Measurements from ENCODE around the gene NTSR2.

Gene NTSR2

GRCh38 chr2:11658208-11659114, 11.5 kb downstream of the NTSR2 start:
- Histone ChIP-seq H3K27ac (ENCODE audit: low read depth, low read length) (no peak overlapping the region), H3K4me3 (ENCODE audit: low read depth in 1 of 2, low read length in 2 of 2) (no peak overlapping the region), H3K36me3 (ENCODE audit: control insufficient read depth in 1 of 2, insufficient read depth in 2 of 2, low read length in 2 of 2) (no peaks in the 10 kb centered on the region), H3K4me1 (ENCODE audit: control insufficient read depth in 1 of 2, insufficient read depth in 2 of 2, low read length in 2 of 2) (no peaks in the 10 kb centered on the region), H3K9ac (ENCODE audit: low read depth in 1 of 2, low read length in 2 of 2) (no peak overlapping the region), H3K9me3 (ENCODE audit: control insufficient read depth in 1 of 2, low read length in 2 of 2) (no peaks in the 10 kb centered on the region), H3K27me3 (ENCODE audit: control insufficient read depth in 1 of 2, insufficient read depth in 2 of 2, low read length in 2 of 2) (peaks cover 0 to 5% of the 10 kb centered on the region in 2 donors)

GRCh38 chr2:11657646-11658045, 12.3 kb downstream of the NTSR2 start:
- no peak overlapping the region for H3K27ac ChIP-seq (ENCODE audit: low read depth, low read length)
- H3K4me1 ChIP-seq (ENCODE audit: control insufficient read depth in 1 of 2, insufficient read depth in 2 of 2, low read length in 2 of 2) = no peaks in the 10 kb centered on the region
- H3K9ac ChIP-seq (ENCODE audit: low read depth in 1 of 2, low read length in 2 of 2) = no peak overlapping the region
- H3K4me3 ChIP-seq (ENCODE audit: low read depth in 1 of 2, low read length in 2 of 2) = no peak overlapping the region
- H3K36me3 ChIP-seq (ENCODE audit: control insufficient read depth in 1 of 2, insufficient read depth in 2 of 2, low read length in 2 of 2) = no peaks in the 10 kb centered on the region
- no peaks in the 10 kb centered on the region for H3K9me3 ChIP-seq (ENCODE audit: control insufficient read depth in 1 of 2, low read length in 2 of 2)
- peaks cover 0 to 5% of the 10 kb centered on the region in 2 donors for H3K27me3 ChIP-seq (ENCODE audit: control insufficient read depth in 1 of 2, insufficient read depth in 2 of 2, low read length in 2 of 2)

- Histone ChIP-seq H3K27ac (ENCODE audit: low read depth, low read length) (no peak overlapping the region), H3K36me3 (ENCODE audit: control insufficient read depth in 1 of 2, insufficient read depth in 2 of 2, low read length in 2 of 2) (no peaks in the 10 kb centered on the region), H3K27me3 (ENCODE audit: control insufficient read depth in 1 of 2, insufficient read depth in 2 of 2, low read length in 2 of 2) (peaks cover 0 to 5% of the 10 kb centered on the region in 2 donors)
These were observed 12.8 kb downstream of the NTSR2 start for GRCh38 chr2:11657195-11657594.

GRCh38 chr2:11656671-11657101, 13.3 kb downstream of the NTSR2 start:
- H3K27ac ChIP-seq (ENCODE audit: low read depth, low read length) = no peak overlapping the region
- peaks cover 0 to 5% of the 10 kb centered on the region in 2 donors for H3K27me3 ChIP-seq (ENCODE audit: control insufficient read depth in 1 of 2, insufficient read depth in 2 of 2, low read length in 2 of 2)
- H3K4me1 ChIP-seq (ENCODE audit: control insufficient read depth in 1 of 2, insufficient read depth in 2 of 2, low read length in 2 of 2) = no peaks in the 10 kb centered on the region
- no peak overlapping the region for H3K9ac ChIP-seq (ENCODE audit: low read depth in 1 of 2, low read length in 2 of 2)
- no peaks in the 10 kb centered on the region for H3K36me3 ChIP-seq (ENCODE audit: control insufficient read depth in 1 of 2, insufficient read depth in 2 of 2, low read length in 2 of 2)
- no peak overlapping the region for H3K4me3 ChIP-seq (ENCODE audit: low read depth in 1 of 2, low read length in 2 of 2)
- H3K9me3 ChIP-seq (ENCODE audit: control insufficient read depth in 1 of 2, low read length in 2 of 2) = no peaks in the 10 kb centered on the region

More at GRCh38 chr2:11657195-11657594, 12.8 kb downstream of the NTSR2 start:
- Histone ChIP-seq H3K4me1 (ENCODE audit: control insufficient read depth in 1 of 2, insufficient read depth in 2 of 2, low read length in 2 of 2) (no peaks in the 10 kb centered on the region), H3K9ac (ENCODE audit: low read depth in 1 of 2, low read length in 2 of 2) (no peak overlapping the region), H3K9me3 (ENCODE audit: control insufficient read depth in 1 of 2, low read length in 2 of 2) (no peaks in the 10 kb centered on the region), H3K4me3 (ENCODE audit: low read depth in 1 of 2, low read length in 2 of 2) (no peak overlapping the region)

GRCh38 chr2:11656252-11656651, 13.7 kb downstream of the NTSR2 start:
- Histone ChIP-seq H3K27me3 (ENCODE audit: control insufficient read depth in 1 of 2, insufficient read depth in 2 of 2, low read length in 2 of 2) (peaks cover 0 to 5% of the 10 kb centered on the region in 2 donors), H3K4me1 (ENCODE audit: control insufficient read depth in 1 of 2, insufficient read depth in 2 of 2, low read length in 2 of 2) (no peaks in the 10 kb centered on the region), H3K9ac (ENCODE audit: low read depth in 1 of 2, low read length in 2 of 2) (no peak overlapping the region), H3K27ac (ENCODE audit: low read depth, low read length) (no peak overlapping the region), H3K9me3 (ENCODE audit: control insufficient read depth in 1 of 2, low read length in 2 of 2) (no peaks in the 10 kb centered on the region), H3K4me3 (ENCODE audit: low read depth in 1 of 2, low read length in 2 of 2) (no peak overlapping the region), H3K36me3 (ENCODE audit: control insufficient read depth in 1 of 2, insufficient read depth in 2 of 2, low read length in 2 of 2) (no peaks in the 10 kb centered on the region)

GRCh38 chr2:11655495-11655894, 14.5 kb downstream of the NTSR2 start:
- H3K9me3 ChIP-seq (ENCODE audit: control insufficient read depth in 1 of 2, low read length in 2 of 2) = no peaks in the 10 kb centered on the region

GRCh38 chr2:11652553-11652952, 17.4 kb downstream of the NTSR2 start:
- no peaks in the 10 kb centered on the region for H3K36me3 ChIP-seq (ENCODE audit: control insufficient read depth in 1 of 2, insufficient read depth in 2 of 2, low read length in 2 of 2)
- H3K27me3 ChIP-seq (ENCODE audit: control insufficient read depth in 1 of 2, insufficient read depth in 2 of 2, low read length in 2 of 2) = peaks cover 0 to 5% of the 10 kb centered on the region in 2 donors
- no peaks in the 10 kb centered on the region for H3K4me1 ChIP-seq (ENCODE audit: control insufficient read depth in 1 of 2, insufficient read depth in 2 of 2, low read length in 2 of 2)
- H3K9me3 ChIP-seq (ENCODE audit: control insufficient read depth in 1 of 2, low read length in 2 of 2) = no peaks in the 10 kb centered on the region
- H3K4me3 ChIP-seq (ENCODE audit: low read depth in 1 of 2, low read length in 2 of 2) = no peak overlapping the region
- no peak overlapping the region for H3K9ac ChIP-seq (ENCODE audit: low read depth in 1 of 2, low read length in 2 of 2)
- H3K27ac ChIP-seq (ENCODE audit: low read depth, low read length) = no peak overlapping the region

More at GRCh38 chr2:11655495-11655894, 14.5 kb downstream of the NTSR2 start:
- Histone ChIP-seq H3K27ac (ENCODE audit: low read depth, low read length) (no peak overlapping the region), H3K4me3 (ENCODE audit: low read depth in 1 of 2, low read length in 2 of 2) (no peak overlapping the region), H3K4me1 (ENCODE audit: control insufficient read depth in 1 of 2, insufficient read depth in 2 of 2, low read length in 2 of 2) (no peaks in the 10 kb centered on the region), H3K9ac (ENCODE audit: low read depth in 1 of 2, low read length in 2 of 2) (no peak overlapping the region), H3K36me3 (ENCODE audit: control insufficient read depth in 1 of 2, insufficient read depth in 2 of 2, low read length in 2 of 2) (no peaks in the 10 kb centered on the region), H3K27me3 (ENCODE audit: control insufficient read depth in 1 of 2, insufficient read depth in 2 of 2, low read length in 2 of 2) (peaks cover 0 to 8% of the 10 kb centered on the region in 2 donors)

- Histone ChIP-seq H3K9ac (ENCODE audit: low read depth in 1 of 2, low read length in 2 of 2) (no peak overlapping the region), H3K27me3 (ENCODE audit: control insufficient read depth in 1 of 2, insufficient read depth in 2 of 2, low read length in 2 of 2) (peaks cover 0 to 5% of the 10 kb centered on the region in 2 donors), H3K36me3 (ENCODE audit: control insufficient read depth in 1 of 2, insufficient read depth in 2 of 2, low read length in 2 of 2) (no peaks in the 10 kb centered on the region), H3K4me1 (ENCODE audit: control insufficient read depth in 1 of 2, insufficient read depth in 2 of 2, low read length in 2 of 2) (no peaks in the 10 kb centered on the region), H3K27ac (ENCODE audit: low read depth, low read length) (no peak overlapping the region), H3K4me3 (ENCODE audit: low read depth in 1 of 2, low read length in 2 of 2) (no peak overlapping the region), H3K9me3 (ENCODE audit: control insufficient read depth in 1 of 2, low read length in 2 of 2) (no peaks in the 10 kb centered on the region)
These were observed 18.0 kb downstream of the NTSR2 start for GRCh38 chr2:11651856-11652548.

- Histone ChIP-seq H3K4me3 (ENCODE audit: low read depth in 1 of 2, low read length in 2 of 2) (no peak overlapping the region), H3K9me3 (ENCODE audit: control insufficient read depth in 1 of 2, low read length in 2 of 2) (no peaks in the 10 kb centered on the region), H3K36me3 (ENCODE audit: control insufficient read depth in 1 of 2, insufficient read depth in 2 of 2, low read length in 2 of 2) (no peaks in the 10 kb centered on the region), H3K9ac (ENCODE audit: low read depth in 1 of 2, low read length in 2 of 2) (no peak overlapping the region), H3K27ac (ENCODE audit: low read depth, low read length) (no peak overlapping the region), H3K4me1 (ENCODE audit: control insufficient read depth in 1 of 2, insufficient read depth in 2 of 2, low read length in 2 of 2) (no peaks in the 10 kb centered on the region), H3K27me3 (ENCODE audit: control insufficient read depth in 1 of 2, insufficient read depth in 2 of 2, low read length in 2 of 2) (peaks cover 0 to 5% of the 10 kb centered on the region in 2 donors)
These were observed 20.9 kb downstream of the NTSR2 start for GRCh38 chr2:11649093-11649492.

Data from duodenal mucosa (tissue), 2 donors.